ENCODE data around the gene THOC1. TPM values are rescaled to one million over a fixed set of nuclear protein-coding genes. Genes with fewer than 3 reads are reported as not detected.

The THOC1 gene
- polyA plus RNA-seq, 1 experiment: 35.1 TPM

GRCh38 chr18:191725-192124 lies 76.1 kb downstream of the THOC1 start:
- CTCF ChIA-PET: interaction anchor here (0.8 to 0.9 kb wide), 2 partner anchors 21 to 648 kb away, joined by 3 read pairs; no protein-coding TSS in a partner anchor
- Histone ChIP-seq H3K4me3 (ENCODE audit: low read depth, low read length) (no peak overlapping the region), H3K9me3 (ENCODE audit: control insufficient read depth, insufficient read depth, low read length) (no peaks in the 10 kb centered on the region), H3K27ac (ENCODE audit: low read depth, low read length) (no peak overlapping the region), H3K27me3 (ENCODE audit: control insufficient read depth, insufficient read depth, low read length) (no peaks in the 10 kb centered on the region)
- no peak for TF ChIP-seq CTCF (IDR thresholded peaks at IDR 0.05; ENCODE audit: low read depth, low read length)
- POLR2A ChIA-PET: no interaction called here
- no peak for DNase-seq (ENCODE audit: low read depth, low spot score)

- ChIA-PET POLR2A (interaction anchor here (0.6 kb wide), 1 partner anchor 17 kb away, joined by 4 read pairs; no protein-coding TSS in a partner anchor), CTCF (no interaction called here)
- H3K9me3 ChIP-seq (ENCODE audit: control insufficient read depth, insufficient read depth, low read length): no peaks in the 10 kb centered on the region
- no peak overlapping the region for H3K4me3 ChIP-seq (ENCODE audit: low read depth, low read length)
- no peak overlapping the region for H3K27ac ChIP-seq (ENCODE audit: low read depth, low read length)
- no peak for DNase-seq (ENCODE audit: low read depth, low spot score)
- no peak for TF ChIP-seq CTCF (IDR thresholded peaks at IDR 0.05; ENCODE audit: low read depth, low read length)
- no peaks in the 10 kb centered on the region for H3K27me3 ChIP-seq (ENCODE audit: control insufficient read depth, insufficient read depth, low read length)
These were observed 78.6 kb downstream of the THOC1 start for GRCh38 chr18:189254-189653.

- Histone ChIP-seq H3K27ac (ENCODE audit: low read depth, low read length) (no peak overlapping the region), H3K9me3 (ENCODE audit: control insufficient read depth, insufficient read depth, low read length) (no peaks in the 10 kb centered on the region), H3K27me3 (ENCODE audit: control insufficient read depth, insufficient read depth, low read length) (no peaks in the 10 kb centered on the region), H3K4me3 (ENCODE audit: low read depth, low read length) (no peak overlapping the region)
- DNase-seq (ENCODE audit: low read depth, low spot score): no peak
- no peak for TF ChIP-seq CTCF (IDR thresholded peaks at IDR 0.05; ENCODE audit: low read depth, low read length)
- POLR2A ChIA-PET: no interaction called here
- CTCF ChIA-PET: no interaction called here
These were observed 84.1 kb downstream of the THOC1 start for GRCh38 chr18:183769-184168.

- no peak overlapping the region for H3K27ac ChIP-seq (ENCODE audit: low read depth, low read length)
- H3K27me3 ChIP-seq (ENCODE audit: control insufficient read depth, insufficient read depth, low read length): no peaks in the 10 kb centered on the region
- no peak overlapping the region for H3K4me3 ChIP-seq (ENCODE audit: low read depth, low read length)
- H3K9me3 ChIP-seq (ENCODE audit: control insufficient read depth, insufficient read depth, low read length): no peaks in the 10 kb centered on the region
- no peak for DNase-seq (ENCODE audit: low read depth, low spot score)
- CTCF ChIA-PET: no interaction called here
- no peak for TF ChIP-seq CTCF (IDR thresholded peaks at IDR 0.05; ENCODE audit: low read depth, low read length)
- POLR2A ChIA-PET: no interaction called here
These were observed 86.1 kb downstream of the THOC1 start for GRCh38 chr18:181711-182110.

GRCh38 chr18:179499-179898 lies 88.3 kb downstream of the THOC1 start:
- Histone ChIP-seq H3K27me3 (ENCODE audit: control insufficient read depth, insufficient read depth, low read length) (no peaks in the 10 kb centered on the region), H3K27ac (ENCODE audit: low read depth, low read length) (no peak overlapping the region), H3K4me3 (ENCODE audit: low read depth, low read length) (no peak overlapping the region), H3K9me3 (ENCODE audit: control insufficient read depth, insufficient read depth, low read length) (no peaks in the 10 kb centered on the region)
- TF ChIP-seq CTCF (IDR thresholded peaks at IDR 0.05; ENCODE audit: low read depth, low read length): no peak
- DNase-seq (ENCODE audit: low read depth, low spot score): no peak
- POLR2A ChIA-PET: interaction anchor here (0.7 kb wide), 1 partner anchor 249 kb away, joined by 3 read pairs; no protein-coding TSS in a partner anchor
- CTCF ChIA-PET: no interaction called here

Measured in AG04450 (cell line).